Smooth muscle cell (in vitro differentiated cells): Measurements from ENCODE around the gene FBXW8. TPM values are rescaled to one million over a fixed set of nuclear protein-coding genes. Genes with fewer than 3 reads are reported as not detected.

ENCODE experiments used
- DNase-seq: peaks from one replicate; lab custom pipeline; 2025; ENCODE audit not compliant: unreplicated experiment; lab: John Stamatoyannopoulos, UW
- H2AFZ ChIP-seq: fragments of 200-600 bp; sonication (generic); 2 replicates; pipeline ENCODE4 v1.6.0; 2016; ENCODE audit warnings: antibody characterized with exemption, low read depth, mild to moderate bottlenecking
- H3F3A ChIP-seq: fragments of 200-600 bp; sonication (generic); 2 replicates; pipeline ENCODE4 v1.6.0; 2017; ENCODE audit warnings: antibody characterized with exemption, low read depth
- H3K27ac ChIP-seq: fragments of 200-600 bp; sonication (generic); 2 replicates; pipeline ENCODE4 v1.5.1; 2016; ENCODE audit warnings: low read depth, mild to moderate bottlenecking
- H3K27me3 ChIP-seq: fragments of 200-600 bp; sonication (generic); 2 replicates; pipeline ENCODE4 v1.6.1; 2016; ENCODE audit warnings: low read depth, mild to moderate bottlenecking
- H3K36me3 ChIP-seq: fragments of 200-600 bp; sonication (generic); 2 replicates; pipeline ENCODE4 v1.5.1; 2016; ENCODE audit warnings: low read depth
- H3K4me1 ChIP-seq: fragments of 200-600 bp; sonication (generic); 2 replicates; pipeline ENCODE4 v1.5.1; 2016; ENCODE audit warnings: low read depth
- H3K4me2 ChIP-seq: fragments of 200-600 bp; sonication (generic); 2 replicates; pipeline ENCODE4 v1.6.0; 2016; ENCODE audit warnings: mild to moderate bottlenecking
- H3K4me3 ChIP-seq: fragments of 200-600 bp; sonication (generic); 2 replicates; pipeline ENCODE4 v1.5.1; 2016; ENCODE audit warnings: mild to moderate bottlenecking
- H3K79me2 ChIP-seq: fragments of 200-600 bp; sonication (generic); 2 replicates; pipeline ENCODE4 v1.6.0; 2016; ENCODE audit warnings: low read depth, mild to moderate bottlenecking
- H3K9ac ChIP-seq: fragments of 200-600 bp; sonication (generic); 2 replicates; pipeline ENCODE4 v1.6.0; 2016; ENCODE audit warnings: low read depth
- H3K9me3 ChIP-seq: fragments of 200-600 bp; sonication (generic); replicated peaks from 2 replicates; pipeline ENCODE4 v1.5.1; 2016; ENCODE audit warnings: low read depth
- H4K20me1 ChIP-seq: fragments of 200-600 bp; sonication (generic); 2 replicates; pipeline ENCODE4 v1.6.0; 2016; ENCODE audit warnings: low read depth
- WGBS: methylation state at CpG from one replicate; pipeline ENCODE4 v1.1.7; 2016; ENCODE audit warnings: low lambda C conversion rate; 5-methylcytosine and 5-hydroxymethylcytosine counted together
- polyA plus RNA-seq: library from polyadenylated mRNA; unstranded; fragments of >200 nt; fragmentation: Nextera tagmentation; extraction: Ambion mirVana; gene quantifications from 2 replicates; pipeline ENCODE4 v1.2.1, GENCODE V29; 2016
- total RNA-seq: library from RNA; depleted of rRNA; stranded (reverse); fragments of >200 nt; gene quantifications from 2 replicates; pipeline ENCODE4 v1.2.3, GENCODE V29; 2014
- TF ChIP-seq, protein P1 (sequence below): fragments of 200-600 bp; sonication (generic); IDR thresholded peaks from 2 replicates; pipeline ENCODE4 v1.5.1; 2017; ENCODE audit warnings: borderline replicate concordance, mild to moderate bottlenecking, antibody characterized with exemption; ENCODE audit not compliant: insufficient read depth, poor library complexity, severe bottlenecking

The FBXW8 gene
- total and polyA plus RNA-seq, 2 experiments from 2014 or later, result 16.9 to 18.3 TPM

DNA sequence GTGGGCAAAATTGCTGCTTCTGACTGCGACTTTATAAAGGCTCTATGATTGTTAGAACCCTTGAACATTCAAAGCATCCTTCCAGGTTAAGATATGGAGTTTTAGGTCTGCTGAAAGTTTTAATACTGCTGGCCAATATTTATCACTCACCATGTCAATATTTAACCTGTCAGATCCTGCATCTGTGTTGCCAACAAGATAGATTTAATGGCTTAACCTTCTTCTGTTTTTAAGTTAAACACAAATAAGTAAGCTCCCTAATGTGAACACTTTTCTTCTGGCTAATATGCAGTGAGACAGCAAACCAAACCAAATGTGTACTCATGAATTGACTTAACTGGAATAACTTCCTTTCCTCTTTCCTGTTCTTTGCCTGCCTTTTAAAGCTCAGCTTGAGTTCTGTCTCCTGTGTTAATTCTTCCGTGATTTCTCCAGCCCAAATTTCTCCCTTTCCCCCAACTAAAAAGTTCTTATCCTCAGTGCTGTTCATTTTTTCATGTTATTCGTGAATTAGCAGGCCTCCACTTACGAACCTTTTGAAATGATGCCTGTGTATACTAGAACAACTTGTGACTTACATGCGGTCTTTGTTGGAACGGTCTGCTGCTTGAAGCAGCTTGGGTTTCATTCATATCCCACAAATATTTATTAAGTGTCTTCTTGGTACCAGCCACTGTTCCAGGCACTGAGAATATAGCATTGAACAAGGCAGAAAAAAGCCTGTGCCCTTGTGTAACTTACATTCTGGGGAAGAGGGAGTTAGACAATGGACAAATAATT lies 9.1 kb downstream of the FBXW8 start:
- Histone ChIP-seq H2AFZ (no peak overlapping the region), H3K27me3 (no peaks in the 10 kb centered on the region), H3K9ac (no peak overlapping the region), H3K36me3 (no peaks in the 10 kb centered on the region), H4K20me1 (peaks cover 100% of the 10 kb centered on the region), H3K4me3 (no peak overlapping the region), H3K4me2 (no peak overlapping the region), H3K27ac (no peak overlapping the region), H3K9me3 (no peaks in the 10 kb centered on the region), H3K4me1 (peaks cover 6% of the 10 kb centered on the region), H3K79me2 (peaks cover 68% of the 10 kb centered on the region), H3F3A (no peaks in the 10 kb centered on the region)
- TF ChIP-seq, protein P1, sequence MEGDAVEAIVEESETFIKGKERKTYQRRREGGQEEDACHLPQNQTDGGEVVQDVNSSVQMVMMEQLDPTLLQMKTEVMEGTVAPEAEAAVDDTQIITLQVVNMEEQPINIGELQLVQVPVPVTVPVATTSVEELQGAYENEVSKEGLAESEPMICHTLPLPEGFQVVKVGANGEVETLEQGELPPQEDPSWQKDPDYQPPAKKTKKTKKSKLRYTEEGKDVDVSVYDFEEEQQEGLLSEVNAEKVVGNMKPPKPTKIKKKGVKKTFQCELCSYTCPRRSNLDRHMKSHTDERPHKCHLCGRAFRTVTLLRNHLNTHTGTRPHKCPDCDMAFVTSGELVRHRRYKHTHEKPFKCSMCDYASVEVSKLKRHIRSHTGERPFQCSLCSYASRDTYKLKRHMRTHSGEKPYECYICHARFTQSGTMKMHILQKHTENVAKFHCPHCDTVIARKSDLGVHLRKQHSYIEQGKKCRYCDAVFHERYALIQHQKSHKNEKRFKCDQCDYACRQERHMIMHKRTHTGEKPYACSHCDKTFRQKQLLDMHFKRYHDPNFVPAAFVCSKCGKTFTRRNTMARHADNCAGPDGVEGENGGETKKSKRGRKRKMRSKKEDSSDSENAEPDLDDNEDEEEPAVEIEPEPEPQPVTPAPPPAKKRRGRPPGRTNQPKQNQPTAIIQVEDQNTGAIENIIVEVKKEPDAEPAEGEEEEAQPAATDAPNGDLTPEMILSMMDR, result no peak
- DNase-seq, result no peak
- WGBS, result 95% methylated on average over 6 of the region's 6 CpGs

GRCh38 chr12:116920939-116921338 lies 10.2 kb downstream of the FBXW8 start:
- no peak overlapping the region for H3K4me3 ChIP-seq
- no peak overlapping the region for H3K27ac ChIP-seq
- DNase-seq, result no peak
- H3K9ac ChIP-seq, result no peak overlapping the region
- H3K9me3 ChIP-seq, result no peaks in the 10 kb centered on the region
- no peaks in the 10 kb centered on the region for H3K36me3 ChIP-seq
- H4K20me1 ChIP-seq, result peaks cover 100% of the 10 kb centered on the region
- H3K4me1 ChIP-seq, result peaks cover 6% of the 10 kb centered on the region
- WGBS, result 90% methylated on average over 3 of the region's 3 CpGs
- no peak overlapping the region for H3K4me2 ChIP-seq
- TF ChIP-seq, protein P1, result no peak
- no peaks in the 10 kb centered on the region for H3F3A ChIP-seq
- no peak overlapping the region for H2AFZ ChIP-seq
- peaks cover 76% of the 10 kb centered on the region for H3K79me2 ChIP-seq
- H3K27me3 ChIP-seq, result no peaks in the 10 kb centered on the region

- WGBS, result 94% methylated on average over 2 of the region's 2 CpGs
- Histone ChIP-seq H3K27me3 (no peaks in the 10 kb centered on the region), H3K4me3 (no peak overlapping the region), H3K27ac (no peak overlapping the region), H3K4me2 (no peak overlapping the region), H3K79me2 (peaks cover 82% of the 10 kb centered on the region), H3F3A (no peaks in the 10 kb centered on the region), H2AFZ (no peak overlapping the region), H3K36me3 (no peaks in the 10 kb centered on the region), H4K20me1 (peaks cover 100% of the 10 kb centered on the region), H3K4me1 (peaks cover 6% of the 10 kb centered on the region), H3K9ac (no peak overlapping the region), H3K9me3 (no peaks in the 10 kb centered on the region)
- TF ChIP-seq, protein P1, result no peak
- no peak for DNase-seq
These were observed 11.6 kb downstream of the FBXW8 start for GRCh38 chr12:116922194-116922897.
